K562 (cell line): ENCODE data around the gene GJC2. TPM values are rescaled to one million over a fixed set of nuclear protein-coding genes. Genes with fewer than 3 reads are reported as not detected.

Experiments
- ADNP ChIP-seq: fragments of 200-800 bp; sonication (Bioruptor generic); IDR thresholded peaks from 2 replicates; pipeline ENCODE4 v1.6.1; 2016; ENCODE audit warnings: missing genetic modification characterization, missing compliant biosample characterization
- GABPB1 ChIP-seq: sonication (generic); formaldehyde crosslinking; IDR thresholded peaks from 2 replicates; pipeline ENCODE4 v1.8.0; 2022; ENCODE audit warnings: mild to moderate bottlenecking, missing genetic modification reagents
- ILK ChIP-seq: fragments of 450-650 bp; IDR thresholded peaks from 2 replicates; pipeline ENCODE4 v1.6.1; 2016; ENCODE audit warnings: missing genetic modification characterization, low read depth, mild to moderate bottlenecking, missing compliant biosample characterization, moderate library complexity, borderline replicate concordance
- RBM34 ChIP-seq: fragments of 200-400 bp; formaldehyde crosslinking; IDR thresholded peaks from 2 replicates; pipeline ENCODE4 v1.6.1; 2018; ENCODE audit warnings: low read length, borderline replicate concordance; ENCODE audit not compliant: insufficient read depth
- RREB1 ChIP-seq: fragments of 250-450 bp; sonication (Bioruptor Pico); IDR thresholded peaks from 2 replicates; pipeline ENCODE4 v1.4.0; 2020
- TSHZ1 ChIP-seq: fragments of 250-450 bp; sonication (Bioruptor Pico); IDR thresholded peaks from 2 replicates; pipeline ENCODE4 v1.4.0; 2020; ENCODE audit warnings: mild to moderate bottlenecking, moderate library complexity
- polyA plus RNA-seq, 8 experiments: library from polyadenylated mRNA; depleted of rRNA in 4 of 8; stranded (reverse) in 5 of 8; unstranded in 3 of 8; fragments of >200 nt; fragmentation: Nextera tagmentation in 2 of 8; fragmentation: Illumina TruSeq in 1 of 8; extraction: Ambion mirVana in 2 of 8; extraction: Trizol in 1 of 8; gene quantifications; 2 replicates each; pipeline versions ENCODE4 v1.2.1 to v1.2.3, GENCODE V29; 2011 to 2014; ENCODE audit warnings: inconsistent platforms in 1 of 8, missing spikeins in 1 of 8
- total RNA-seq, 7 experiments: library from RNA; depleted of rRNA in 6 of 7; stranded (reverse); fragments of >200 nt in 6 of 7; fragmentation: Illumina TruSeq in 2 of 7; extraction: Trizol in 2 of 7; gene quantifications; 2 replicates each; pipeline versions ENCODE4 v1.2.1 to v1.2.3, GENCODE V29; 2011 to 2021; ENCODE audit warnings: low replicate concordance in 1 of 7
- TF ChIP-seq, protein P1 (sequence below), 2 experiments: IDR thresholded peaks; 2 replicates each; pipeline ENCODE4 v1.6.1; 2012; ENCODE audit warnings: improper control_type of control experiment in 2 of 2, low read depth in 2 of 2, low read length in 2 of 2, borderline replicate concordance in 1 of 2
- TF ChIP-seq, protein P2 (sequence below), 2 experiments: IDR thresholded peaks in 1 of 2; conservative IDR thresholded peaks in 1 of 2; 2 replicates each; pipeline ENCODE4 v1.6.1; 2016; ENCODE audit warnings: low read depth in 2 of 2, mild to moderate bottlenecking in 1 of 2, missing compliant biosample characterization in 1 of 2, missing genetic modification characterization in 1 of 2, moderate library complexity in 1 of 2

GJC2 gene
- total and polyA plus RNA-seq, 9 of the 15 experiments (the other 6 are each of a cell fraction or from before 2014, with no cell fraction given): 0.03 to 0.62 (median 0.11) TPM; not detected in 2

DNA sequence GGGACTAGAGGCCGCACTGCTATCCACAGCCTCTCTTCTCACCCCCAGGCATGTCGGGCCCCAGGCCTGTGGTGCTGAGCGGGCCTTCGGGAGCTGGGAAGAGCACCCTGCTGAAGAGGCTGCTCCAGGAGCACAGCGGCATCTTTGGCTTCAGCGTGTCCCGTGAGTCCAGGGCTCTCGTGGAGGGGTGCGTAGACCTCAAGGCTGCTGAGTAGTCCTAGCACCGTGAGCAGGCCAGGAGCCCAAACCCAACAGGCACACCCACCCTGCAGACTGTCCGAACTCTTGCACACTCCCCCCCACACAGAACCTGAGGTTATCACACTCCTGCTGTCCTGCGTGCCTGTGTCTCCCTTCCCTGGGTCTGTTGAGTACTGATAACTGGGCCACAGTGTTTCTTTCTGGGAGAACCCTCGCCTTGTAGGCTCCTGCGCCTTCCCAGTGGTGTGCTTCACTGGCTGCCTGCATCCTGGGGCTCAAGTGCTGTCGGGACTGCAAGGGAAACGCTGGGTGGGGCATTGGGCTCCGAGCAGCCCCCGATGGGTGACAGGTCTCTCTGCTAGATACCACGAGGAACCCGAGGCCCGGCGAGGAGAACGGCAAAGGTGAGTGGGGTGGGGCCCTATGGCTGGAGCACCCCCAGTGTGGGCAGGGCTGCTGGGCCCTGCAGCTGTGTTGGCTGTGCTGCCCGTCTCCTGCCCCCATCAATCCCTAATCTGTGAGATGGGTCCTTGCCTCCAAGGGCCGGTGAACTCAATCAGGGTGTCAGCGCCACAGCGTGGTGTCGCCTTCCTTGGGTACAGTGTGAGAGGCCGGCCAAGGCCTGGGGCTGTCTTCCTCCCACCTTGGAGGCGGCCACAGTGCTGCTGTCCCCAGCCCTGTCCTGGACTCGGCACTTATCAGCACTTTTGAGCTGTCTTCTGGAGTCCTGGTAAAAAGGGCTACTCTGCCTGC, 4.0 kb upstream of the GJC2 start (continued):
- no peak for TF ChIP-seq RREB1 (CRISPR knock-in tag)
- no peak for TF ChIP-seq ADNP (tag)
- TF ChIP-seq TSHZ1 (CRISPR knock-in tag): no peak
- no peak for TF ChIP-seq RBM34
- no peak for TF ChIP-seq ILK
- TF ChIP-seq, protein P1, sequence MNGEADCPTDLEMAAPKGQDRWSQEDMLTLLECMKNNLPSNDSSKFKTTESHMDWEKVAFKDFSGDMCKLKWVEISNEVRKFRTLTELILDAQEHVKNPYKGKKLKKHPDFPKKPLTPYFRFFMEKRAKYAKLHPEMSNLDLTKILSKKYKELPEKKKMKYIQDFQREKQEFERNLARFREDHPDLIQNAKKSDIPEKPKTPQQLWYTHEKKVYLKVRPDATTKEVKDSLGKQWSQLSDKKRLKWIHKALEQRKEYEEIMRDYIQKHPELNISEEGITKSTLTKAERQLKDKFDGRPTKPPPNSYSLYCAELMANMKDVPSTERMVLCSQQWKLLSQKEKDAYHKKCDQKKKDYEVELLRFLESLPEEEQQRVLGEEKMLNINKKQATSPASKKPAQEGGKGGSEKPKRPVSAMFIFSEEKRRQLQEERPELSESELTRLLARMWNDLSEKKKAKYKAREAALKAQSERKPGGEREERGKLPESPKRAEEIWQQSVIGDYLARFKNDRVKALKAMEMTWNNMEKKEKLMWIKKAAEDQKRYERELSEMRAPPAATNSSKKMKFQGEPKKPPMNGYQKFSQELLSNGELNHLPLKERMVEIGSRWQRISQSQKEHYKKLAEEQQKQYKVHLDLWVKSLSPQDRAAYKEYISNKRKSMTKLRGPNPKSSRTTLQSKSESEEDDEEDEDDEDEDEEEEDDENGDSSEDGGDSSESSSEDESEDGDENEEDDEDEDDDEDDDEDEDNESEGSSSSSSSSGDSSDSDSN (IDR thresholded peaks at IDR 0.05; ENCODE audit: borderline replicate concordance in 1 of 2, low read depth in 2 of 2, low read length in 2 of 2): peak in 1 of 2 experiments; percentile 94; a peak in 2 of 4 replicates
- TF ChIP-seq, protein P2, sequence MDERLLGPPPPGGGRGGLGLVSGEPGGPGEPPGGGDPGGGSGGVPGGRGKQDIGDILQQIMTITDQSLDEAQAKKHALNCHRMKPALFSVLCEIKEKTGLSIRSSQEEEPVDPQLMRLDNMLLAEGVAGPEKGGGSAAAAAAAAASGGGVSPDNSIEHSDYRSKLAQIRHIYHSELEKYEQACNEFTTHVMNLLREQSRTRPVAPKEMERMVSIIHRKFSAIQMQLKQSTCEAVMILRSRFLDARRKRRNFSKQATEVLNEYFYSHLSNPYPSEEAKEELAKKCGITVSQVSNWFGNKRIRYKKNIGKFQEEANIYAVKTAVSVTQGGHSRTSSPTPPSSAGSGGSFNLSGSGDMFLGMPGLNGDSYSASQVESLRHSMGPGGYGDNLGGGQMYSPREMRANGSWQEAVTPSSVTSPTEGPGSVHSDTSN (CRISPR knock-in tag; IDR thresholded peaks at IDR 0.05; ENCODE audit: low read depth): no peak
- TF ChIP-seq, protein P2 (tag; conservative IDR thresholded peaks at IDR 0.05; ENCODE audit: low read depth): no peak
- TF ChIP-seq GABPB1 (CRISPR knock-in tag): 0 out of 2 replicates have a peak, but pooled peaks have one; percentile 21
